Adrenal gland (tissue), 12 donors: ENCODE measurements around the gene SMIM7. TPM values are rescaled to one million over a fixed set of nuclear protein-coding genes. Genes with fewer than 3 reads are reported as not detected.

ENCODE experiments used
- DNase-seq, 7 donors: peaks; one replicate each; pipeline ENCODE4 v3.0.0-alpha.2; 2019 to 2020
- H3K27ac ChIP-seq, 5 donors: fragments of 200-600 bp; sonication (generic) in 4 of 5; 1 replicate in 3 of 5; 2 replicates in 2 of 5; pipeline versions ENCODE4 v1.5.1 to v1.8.0; 2016 to 2020; ENCODE audit warnings: mild to moderate bottlenecking in 1 of 5
- H3K27me3 ChIP-seq: fragments of 200-600 bp; 2 replicates; pipeline ENCODE4 v1.8.0; 2021
- H3K36me3 ChIP-seq, 2 donors: fragments of 200-600 bp; replicated peaks in 1 of 2; 1 replicate in 1 of 2; 2 replicates in 1 of 2; pipeline versions ENCODE4 v1.5.1 to v1.8.0; 2018 to 2022
- H3K4me1 ChIP-seq, 2 donors: fragments of 200-600 bp; replicated peaks in 1 of 2; 1 replicate in 1 of 2; 2 replicates in 1 of 2; pipeline versions ENCODE4 v1.5.1 to v1.8.0; 2018 to 2021
- H3K4me3 ChIP-seq, 4 donors: fragments of 200-600 bp; sonication (generic) in 3 of 4; one replicate each; pipeline ENCODE4 v1.5.1; 2016 to 2018
- H3K9me3 ChIP-seq, 3 donors: fragments of 200-600 bp; sonication (generic) in 1 of 3; replicated peaks in 1 of 3; 1 replicate in 2 of 3; 2 replicates in 1 of 3; pipeline versions ENCODE4 v1.5.1 to v1.8.0; 2016 to 2021
- POLR2A ChIP-seq, 2 donors: fragments of 450-650 bp; IDR thresholded peaks; one replicate each; pipeline ENCODE4 v1.6.1; 2017; ENCODE audit warnings: antibody characterized with exemption in 2 of 2, mild to moderate bottlenecking in 2 of 2, moderate library complexity in 1 of 2
- WGBS, 4 donors: extraction: QIAGEN DNeasy Blood & Tissue Kit in 2 of 4; methylation state at CpG; one replicate each; pipeline versions ENCODE4 v1.1.5 to v1.1.7; 2013 to 2017; 5-methylcytosine and 5-hydroxymethylcytosine counted together
- intact Hi-C, 2 donors: fragments of 100-400 bp; cut with DNase I; formaldehyde crosslinking; loops; one replicate each; pipeline versions ENCODE4 v1.14.1 to v1.15.0; 2022 to 2023
- polyA plus RNA-seq, 3 donors: library from polyadenylated mRNA; stranded (reverse); fragments of 200-250 nt in 2 of 3; fragments of 350-450 nt in 1 of 3; fragmentation: Illumina TruSeq in 1 of 3; extraction: RNeasy Lipid Tissue Mini Kit (QIAGEN cat#74804) in 1 of 3; gene quantifications; one replicate each; pipeline ENCODE4 v1.2.3, GENCODE V29; 2013 to 2014
- total RNA-seq, 9 donors: library from RNA; depleted of rRNA in 4 of 9; stranded (reverse); fragments of >200 nt in 4 of 9; fragments of 120-200 nt in 1 of 9; fragmentation: NEBNext Ultra II Directional in 1 of 9; extraction: Animal tissue kit (Norgen Biotek cat#: 25700) in 1 of 9; gene quantifications; one replicate each; pipeline versions ENCODE4 v1.1.0 to v1.2.4, GENCODE V29; 2013 to 2023
- TF ChIP-seq, protein P1 (sequence below), 6 experiments: fragments of 450-650 bp in 4 of 6; fragments of 200-600 bp in 2 of 6; sonication (generic) in 1 of 6; IDR thresholded peaks; 1 replicate in 5 of 6; 2 replicates in 1 of 6; pipeline versions ENCODE4 v1.5.1 to v1.8.0; 2016 to 2021; ENCODE audit warnings: antibody characterized with exemption in 6 of 6, mild to moderate bottlenecking in 2 of 6, moderate library complexity in 1 of 6
- donor health status: healthy with polysubstance abuse.
- donor health status: Bipolar disorder and iron deficiency.
- donor health status: DM: yes; HTN: yes; CAD: no.
- donor health status: DM: no; HTN: no; CAD: no.
- donor health status: DM: no; HTN: no; CAD: no.
- donor health status: DM: yes; HTN: yes; CAD: no.

Gene SMIM7
- total and polyA plus RNA-seq, 12 donors, result 76.0 to 136 (median 90.6) TPM

GRCh38 chr19:16620018-16620417 is 39.9 kb downstream of the SMIM7 start:
- H3K36me3 ChIP-seq, result no peaks in the 10 kb centered on the region
- no peak for DNase-seq
- WGBS, 4 donors, result 83 to 95% (median 91%) methylated on average over 4 to 5 of the region's 5 CpGs
- H3K27me3 ChIP-seq, result no peaks in the 10 kb centered on the region
- peaks cover 27 to 33% of the 10 kb centered on the region in 2 donors for H3K4me1 ChIP-seq
- no peak overlapping the region for H3K27ac ChIP-seq
- TF ChIP-seq, protein P1, sequence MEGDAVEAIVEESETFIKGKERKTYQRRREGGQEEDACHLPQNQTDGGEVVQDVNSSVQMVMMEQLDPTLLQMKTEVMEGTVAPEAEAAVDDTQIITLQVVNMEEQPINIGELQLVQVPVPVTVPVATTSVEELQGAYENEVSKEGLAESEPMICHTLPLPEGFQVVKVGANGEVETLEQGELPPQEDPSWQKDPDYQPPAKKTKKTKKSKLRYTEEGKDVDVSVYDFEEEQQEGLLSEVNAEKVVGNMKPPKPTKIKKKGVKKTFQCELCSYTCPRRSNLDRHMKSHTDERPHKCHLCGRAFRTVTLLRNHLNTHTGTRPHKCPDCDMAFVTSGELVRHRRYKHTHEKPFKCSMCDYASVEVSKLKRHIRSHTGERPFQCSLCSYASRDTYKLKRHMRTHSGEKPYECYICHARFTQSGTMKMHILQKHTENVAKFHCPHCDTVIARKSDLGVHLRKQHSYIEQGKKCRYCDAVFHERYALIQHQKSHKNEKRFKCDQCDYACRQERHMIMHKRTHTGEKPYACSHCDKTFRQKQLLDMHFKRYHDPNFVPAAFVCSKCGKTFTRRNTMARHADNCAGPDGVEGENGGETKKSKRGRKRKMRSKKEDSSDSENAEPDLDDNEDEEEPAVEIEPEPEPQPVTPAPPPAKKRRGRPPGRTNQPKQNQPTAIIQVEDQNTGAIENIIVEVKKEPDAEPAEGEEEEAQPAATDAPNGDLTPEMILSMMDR (IDR thresholded peaks at IDR 0.05), result no peak
- TF ChIP-seq POLR2A (IDR thresholded peaks at IDR 0.05), result no peak
- intact Hi-C loops, result loop anchor here (5.0 to 10.0 kb wide), 2 partner anchors 43 to 45 kb away; partner anchors contain the start of gene SLC35E1 (in 1 of the 2)
- no peaks in the 10 kb centered on the region for H3K9me3 ChIP-seq
- no peak overlapping the region for H3K4me3 ChIP-seq

DNA sequence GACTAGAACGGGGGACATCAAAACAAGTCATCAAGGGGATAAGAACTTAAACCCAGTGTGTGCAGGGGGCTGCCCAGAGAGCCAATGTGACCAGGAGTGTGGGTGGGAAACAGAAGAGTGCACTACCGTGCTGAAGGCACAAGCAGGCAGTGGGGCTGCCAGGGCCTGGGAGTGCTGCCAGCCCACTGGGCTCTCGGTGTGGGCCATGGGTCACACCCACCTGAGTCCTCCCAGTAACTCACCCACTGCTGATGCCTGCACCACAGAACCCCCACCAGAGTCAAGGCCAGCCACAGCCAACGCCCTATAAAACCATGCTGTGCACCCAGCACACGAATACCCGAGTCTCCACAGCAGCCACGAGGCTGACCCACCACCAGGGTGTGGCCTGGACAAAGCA is 40.5 kb downstream of the SMIM7 start:
- Histone ChIP-seq H3K36me3 (no peaks in the 10 kb centered on the region), H3K4me1 (peaks cover 21 to 33% of the 10 kb centered on the region in 2 donors), H3K27me3 (no peaks in the 10 kb centered on the region), H3K4me3 (no peak overlapping the region), H3K27ac (no peak overlapping the region), H3K9me3 (no peaks in the 10 kb centered on the region)
- intact Hi-C loops, result no loop called here
- 28 to 54% (median 38%) methylated on average over 4 to 7 of the region's 7 CpGs for WGBS, 4 donors
- DNase-seq, result peak in 4 of 7 donors; percentile 45 to 61 (median 53)
- TF ChIP-seq POLR2A (IDR thresholded peaks at IDR 0.05), result no peak
- TF ChIP-seq, protein P1 (IDR thresholded peaks at IDR 0.05), result no peak

DNA sequence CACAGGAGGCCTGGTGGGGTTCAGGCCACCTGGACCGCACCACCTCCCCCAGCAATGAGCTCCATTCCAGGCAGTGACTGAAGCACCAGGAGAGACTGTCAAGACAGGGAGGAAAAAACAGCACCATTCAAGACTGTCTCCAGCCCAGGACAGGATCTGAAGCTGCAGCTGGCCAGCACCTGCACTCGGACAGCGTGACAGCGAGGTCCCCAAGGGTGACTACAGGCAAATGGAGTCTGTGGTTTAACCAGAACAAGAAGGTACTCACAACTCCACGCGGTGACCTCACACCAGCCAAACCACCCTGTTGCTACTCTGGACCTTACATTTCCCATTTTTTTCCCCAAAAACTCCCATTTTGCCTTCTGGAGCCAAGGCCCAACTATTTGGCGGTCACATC is 41.7 kb downstream of the SMIM7 start:
- H3K9me3 ChIP-seq, result no peaks in the 10 kb centered on the region
- H3K27me3 ChIP-seq, result no peaks in the 10 kb centered on the region
- WGBS, 4 donors, result 93 to 100% (median 97%) methylated on average over 2 to 7 of the region's 7 CpGs
- peaks cover 16 to 30% of the 10 kb centered on the region in 2 donors for H3K4me1 ChIP-seq
- TF ChIP-seq, protein P1 (IDR thresholded peaks at IDR 0.05), result no peak
- no peak for TF ChIP-seq POLR2A (IDR thresholded peaks at IDR 0.05)
- DNase-seq, result no peak
- H3K4me3 ChIP-seq, result no peak overlapping the region
- no peaks in the 10 kb centered on the region for H3K36me3 ChIP-seq
- intact Hi-C loops, result no loop called here
- H3K27ac ChIP-seq, result no peak overlapping the region

DNA sequence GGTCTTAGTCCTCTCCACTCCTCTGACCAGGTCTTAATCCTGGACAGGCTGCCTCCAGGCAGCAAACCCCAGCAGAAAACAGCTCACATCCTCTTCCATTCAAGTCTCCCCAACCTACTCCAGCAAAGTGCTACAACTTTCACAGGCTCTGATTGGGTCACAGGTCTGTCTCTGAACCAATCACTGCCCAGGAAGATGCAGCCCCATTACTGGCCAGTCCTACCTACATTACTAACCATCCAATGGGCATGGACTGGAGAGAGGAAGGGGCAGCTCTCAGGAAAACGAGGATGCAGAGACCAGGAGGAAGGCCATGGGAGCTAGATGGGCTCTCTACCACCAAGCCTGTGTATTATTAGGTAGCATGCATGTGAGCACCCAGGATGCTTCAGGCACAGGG is 44.1 kb downstream of the SMIM7 start:
- Histone ChIP-seq H3K4me1 (peaks cover 34 to 55% of the 10 kb centered on the region in 2 donors), H3K27me3 (no peaks in the 10 kb centered on the region), H3K4me3 (no peak overlapping the region), H3K27ac (no peak overlapping the region), H3K36me3 (no peaks in the 10 kb centered on the region), H3K9me3 (no peaks in the 10 kb centered on the region)
- no peak for DNase-seq
- intact Hi-C loops, result no loop called here
- 33 to 80% (median 53%) methylated on average over 1 of the region's 1 CpG for WGBS, 4 donors
- no peak for TF ChIP-seq POLR2A (IDR thresholded peaks at IDR 0.05)
- TF ChIP-seq, protein P1 (IDR thresholded peaks at IDR 0.05), result no peak
